Fibroblast of skin of left quadriceps (primary cell): ENCODE results near the gene OTOGL.
"Not testable (repeated sequence)": the region's sequence is repeated elsewhere in the genome, so short reads cannot be mapped to it uniquely, and the experiment has no call there.

Source experiments
- DNase-seq, 2 experiments: peaks; one replicate each; pipeline ENCODE4 v3.0.0-alpha.2; 2013; ENCODE audit warnings: low read depth in 2 of 2

Gene OTOGL

GRCh38 chr12:80129895-80130530 lies 30.7 kb downstream of the OTOGL start:
- peak; percentile 59 to 67 for DNase-seq

- DNase-seq = no peak
These were observed 36.3 kb downstream of the OTOGL start for GRCh38 chr12:80135624-80136023.

GRCh38 chr12:80140005-80140404 lies 40.7 kb downstream of the OTOGL start:
- DNase-seq = no peak

- DNase-seq = no peak
These were observed 43.3 kb downstream of the OTOGL start for GRCh38 chr12:80142640-80143039.

DNA sequence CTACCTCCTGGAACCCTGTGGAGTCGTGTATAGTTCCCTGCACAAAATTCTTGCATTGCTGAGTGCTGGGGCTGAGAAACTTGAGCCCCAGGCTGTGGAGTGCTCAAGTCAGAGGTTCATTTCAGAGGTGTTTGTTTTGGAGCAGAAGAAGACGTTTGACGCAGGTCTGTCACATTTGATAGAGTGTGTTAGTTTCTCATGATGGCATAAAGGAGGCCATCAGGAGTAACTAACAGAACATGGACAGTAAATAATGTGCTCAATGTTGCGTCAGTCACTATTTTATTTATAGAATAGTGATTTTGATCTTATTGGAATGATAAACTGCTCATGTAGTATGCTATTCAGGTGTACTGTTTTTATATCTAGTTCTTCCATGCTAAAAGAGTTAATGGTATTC lies 44.2 kb downstream of the OTOGL start:
- no peak for DNase-seq

DNA sequence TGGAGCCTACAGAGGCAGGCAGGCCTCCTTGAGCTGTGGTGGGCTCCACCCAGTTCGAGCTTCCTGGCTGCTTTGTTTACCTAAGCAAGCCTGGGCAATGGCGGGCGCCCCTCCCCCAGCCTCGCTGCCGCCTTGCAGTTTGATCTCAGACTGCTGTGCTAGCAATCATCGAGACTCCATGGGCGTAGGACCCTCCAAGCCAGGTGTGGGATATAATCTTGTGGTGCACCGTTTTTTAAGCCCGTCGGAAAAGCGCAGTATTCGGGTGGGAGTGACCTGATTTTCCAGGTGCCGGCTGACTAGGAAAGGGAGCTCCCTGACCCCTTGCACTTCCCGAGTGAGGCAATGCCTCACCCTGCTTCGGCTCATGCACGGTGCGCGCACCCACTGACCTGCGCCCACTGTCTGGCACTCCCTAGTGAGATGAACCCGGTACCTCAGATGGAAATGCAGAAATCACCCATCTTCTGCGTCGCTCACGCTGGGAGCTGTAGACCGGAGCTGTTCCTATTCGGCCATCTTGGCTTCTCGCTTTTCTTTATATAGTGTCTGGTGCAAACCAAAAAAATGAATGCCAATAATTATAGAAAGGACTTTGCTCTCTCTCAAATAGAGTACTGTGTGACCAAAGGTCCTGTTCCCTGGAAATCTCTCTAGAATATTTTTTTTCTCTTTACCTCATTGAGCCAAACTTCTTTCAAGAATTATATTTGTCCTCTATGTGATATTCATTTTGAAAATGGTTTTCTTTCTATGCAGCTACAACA lies 50.4 kb downstream of the OTOGL start:
- not testable (repeated sequence) for DNase-seq

DNA sequence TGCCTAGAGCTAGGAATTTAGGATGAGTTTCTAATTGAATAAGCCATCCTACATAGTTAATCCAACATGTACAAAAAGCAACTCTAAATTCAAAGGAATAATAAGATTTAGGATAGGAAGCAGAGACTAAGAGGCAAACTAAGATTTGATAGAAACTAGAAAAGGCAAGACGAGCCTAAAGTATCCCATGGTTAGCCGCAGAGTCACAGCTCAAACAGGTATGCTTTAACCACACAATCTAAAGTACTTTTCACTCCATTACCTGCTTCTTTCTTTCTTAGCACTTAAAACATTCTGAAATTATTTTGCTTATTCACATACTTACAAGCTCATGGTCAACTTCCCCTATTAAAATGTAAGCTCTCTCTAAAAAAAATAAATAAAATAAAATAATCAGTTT lies 51.8 kb downstream of the OTOGL start:
- DNase-seq = no peak

GRCh38 chr12:80154261-80154660 lies 54.9 kb downstream of the OTOGL start:
- DNase-seq = no peak

- DNase-seq = no peak
These were observed 57.0 kb downstream of the OTOGL start for GRCh38 chr12:80156306-80156705.

GRCh38 chr12:80157645-80158044 lies 58.3 kb downstream of the OTOGL start:
- no peak for DNase-seq

- DNase-seq = peak; percentile 17 to 31
These were observed 62.3 kb downstream of the OTOGL start for GRCh38 chr12:80161612-80162011.

- DNase-seq = no peak
These were observed 62.8 kb downstream of the OTOGL start for GRCh38 chr12:80162177-80162576.

DNA sequence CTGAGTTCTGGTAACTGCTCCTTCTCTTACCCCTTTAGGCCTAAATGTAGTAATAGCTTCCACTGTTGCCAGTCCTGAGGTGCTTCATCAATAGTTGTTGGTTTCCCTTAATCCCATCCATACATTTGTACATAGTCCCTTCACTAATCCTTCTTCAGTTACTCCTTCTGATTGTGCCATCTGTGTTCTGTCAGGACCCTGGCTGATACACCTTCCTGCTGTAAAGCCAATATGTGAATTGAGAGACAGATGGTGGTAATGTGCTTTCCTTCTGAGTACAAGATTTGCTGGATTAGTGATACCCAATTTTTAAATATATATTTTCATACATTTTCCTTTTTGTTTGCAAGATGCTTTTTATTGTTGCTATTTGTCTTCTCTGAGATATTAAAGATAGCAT lies 66.4 kb downstream of the OTOGL start:
- DNase-seq = no peak

GRCh38 chr12:80166751-80167150 lies 67.4 kb downstream of the OTOGL start:
- no peak for DNase-seq

DNA sequence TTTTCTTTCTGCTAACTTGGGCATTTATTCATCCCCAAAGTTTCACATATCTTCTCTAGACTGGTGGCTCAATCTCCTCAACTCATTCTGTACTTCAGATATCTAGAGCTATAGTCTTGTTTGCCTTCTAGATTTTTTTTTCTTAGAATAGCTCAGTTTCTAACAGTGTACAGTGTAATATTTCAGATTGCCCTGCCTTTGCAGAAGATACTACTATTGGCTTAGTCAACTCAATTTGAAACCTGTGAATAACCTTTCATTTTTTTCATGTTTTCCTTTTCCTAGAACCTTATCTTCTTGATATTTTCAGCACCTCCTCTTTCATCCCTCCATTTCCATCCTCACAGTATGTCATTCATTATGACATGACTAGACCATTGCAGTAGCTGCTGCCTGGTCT lies 69.6 kb downstream of the OTOGL start:
- no peak for DNase-seq

- no peak for DNase-seq
These were observed 71.6 kb downstream of the OTOGL start for GRCh38 chr12:80170915-80171314.

GRCh38 chr12:80173083-80173864 lies 73.9 kb downstream of the OTOGL start:
- no peak for DNase-seq

GRCh38 chr12:80175307-80175930 lies 76.1 kb downstream of the OTOGL start:
- no peak for DNase-seq

- DNase-seq = no peak
These were observed 77.4 kb downstream of the OTOGL start for GRCh38 chr12:80176706-80177105.

DNA sequence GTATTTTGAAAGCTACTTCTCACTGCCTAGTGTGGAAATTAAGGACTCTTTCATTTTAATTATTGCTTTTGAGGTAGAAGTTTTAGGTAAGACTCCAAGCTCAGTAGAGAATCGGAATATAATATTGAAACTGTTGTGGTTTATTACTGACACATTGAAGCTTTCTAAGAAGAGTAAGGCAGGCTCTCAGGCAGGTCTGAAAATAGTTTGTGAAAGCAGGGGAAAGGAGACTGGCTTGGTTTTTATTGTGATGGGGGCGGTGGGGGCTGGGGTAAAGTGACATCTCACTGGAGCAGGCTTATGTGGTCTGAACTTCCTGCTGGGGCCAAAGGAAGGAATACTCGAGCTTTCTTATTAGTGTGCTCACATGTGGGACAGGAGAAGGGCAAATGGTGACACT lies 79.5 kb downstream of the OTOGL start:
- no peak for DNase-seq

GRCh38 chr12:80183939-80184338 lies 84.6 kb downstream of the OTOGL start:
- no peak for DNase-seq

DNA sequence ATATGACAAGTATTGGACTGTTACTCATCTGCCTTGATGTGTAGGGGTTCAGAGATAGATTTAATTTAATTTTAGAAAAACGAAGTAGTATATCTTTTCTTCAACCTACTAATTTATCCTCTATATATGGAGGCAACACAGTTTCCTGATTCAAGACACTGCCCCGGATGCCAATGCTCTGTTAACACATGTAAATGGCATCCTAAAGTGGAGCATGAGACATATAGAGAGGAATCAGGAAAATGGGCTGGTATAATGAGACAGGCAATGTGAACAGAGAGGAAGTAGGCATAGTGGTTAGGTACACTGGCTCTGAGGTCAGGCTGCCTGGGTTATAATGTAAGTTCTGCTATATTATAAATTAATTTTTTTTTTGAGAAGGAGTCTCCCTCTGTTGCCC lies 85.6 kb downstream of the OTOGL start:
- no peak for DNase-seq
